Cardiac fibroblast (primary cell): Measurements from ENCODE around the gene HIVEP3.

Experiments used
- DNase-seq, 2 donors: peaks; one replicate each; pipeline versions ENCODE4 v3.0.0 to v3.0.0-alpha.2; 2010; ENCODE audit warnings: low read depth in 2 of 2
- H3K4me3 ChIP-seq, 2 donors: replicated peaks in 1 of 2; 1 replicate in 1 of 2; 2 replicates in 1 of 2; pipeline ENCODE4 v1.5.1; 2011; ENCODE audit warnings: low read depth in 2 of 2, low read length in 2 of 2, mild to moderate bottlenecking in 2 of 2, moderate library complexity in 1 of 2
- CTCF ChIP-seq: IDR thresholded peaks from one replicate; pipeline ENCODE4 v1.5.1; 2011; ENCODE audit warnings: low read depth, mild to moderate bottlenecking, low read length, inconsistent platforms

HIVEP3 gene

GRCh38 chr1:41758904-41759548 lies 159.7 kb downstream of the HIVEP3 start:
- DNase-seq = peak; percentile 91
- no peak overlapping the region for H3K4me3 ChIP-seq
- no peak for TF ChIP-seq CTCF

GRCh38 chr1:41758500-41758899 lies 160.2 kb downstream of the HIVEP3 start:
- no peak for TF ChIP-seq CTCF
- peak; percentile 62 to 71 for DNase-seq
- no peak overlapping the region for H3K4me3 ChIP-seq

- no peak overlapping the region for H3K4me3 ChIP-seq
- TF ChIP-seq CTCF = no peak
- no peak for DNase-seq
Measured at GRCh38 chr1:41754540-41754939, 164.2 kb downstream of the HIVEP3 start.

- no peak overlapping the region for H3K4me3 ChIP-seq
- TF ChIP-seq CTCF = no peak
- no peak for DNase-seq
Measured at GRCh38 chr1:41752514-41753170, 166.1 kb downstream of the HIVEP3 start.

GRCh38 chr1:41751804-41752513 lies 166.8 kb downstream of the HIVEP3 start:
- no peak for TF ChIP-seq CTCF
- peak; percentile 57 to 83 for DNase-seq
- H3K4me3 ChIP-seq = no peak overlapping the region

- H3K4me3 ChIP-seq = no peak overlapping the region
- DNase-seq = no peak
- TF ChIP-seq CTCF = no peak
Measured at GRCh38 chr1:41749991-41750745, 168.6 kb downstream of the HIVEP3 start.
